Stimulated activated effector memory CD8-positive, alpha-beta T cell treated with anti-CD3 and anti-CD28 coated beads, Interleukin-12 subunit alpha, Interleukin-12 subunit beta, amount 100 ng/mL, for 72 hours (primary cell): ENCODE results near the gene FAM81B.
"Not testable (repeated sequence)": the region's sequence is repeated elsewhere in the genome, so short reads cannot be mapped to it uniquely, and the experiment has no call there.

Experiments used
- ATAC-seq: fragments of 150-1000 bp; cut with Tn5 transposase; 2 replicates; pipeline ENCODE4 v1.10.0; 2021
- DNase-seq, 2 donors: peaks; one replicate each; pipeline ENCODE4 v3.0.0; 2021 to 2022; ENCODE audit warnings: low spot score in 2 of 2
- H3K27ac Mint-ChIP-seq: one replicate; pipeline ENCODE4 v1.8.0; 2022; ENCODE audit warnings: mild to moderate bottlenecking, mixed read lengths
- H3K36me3 Mint-ChIP-seq: one replicate; pipeline ENCODE4 v1.8.0; 2022; ENCODE audit warnings: mild to moderate bottlenecking, mixed read lengths
- H3K4me1 Mint-ChIP-seq: one replicate; pipeline ENCODE4 v1.8.0; 2022; ENCODE audit warnings: mixed read lengths
- H3K4me3 Mint-ChIP-seq: one replicate; pipeline ENCODE4 v1.8.0; 2022; ENCODE audit warnings: mild to moderate bottlenecking, mixed read lengths
- H3K9me3 Mint-ChIP-seq: one replicate; pipeline ENCODE4 v1.8.0; 2022; ENCODE audit warnings: mixed read lengths

Gene FAM81B

GRCh38 chr5:95384485-95385213 is 6.5 kb upstream of the FAM81B start:
- H3K4me3 Mint-ChIP-seq = no peak overlapping the region
- ATAC-seq (no peak), DNase-seq (no peak)
- H3K36me3 Mint-ChIP-seq = no peaks in the 10 kb centered on the region
- H3K27ac Mint-ChIP-seq = no peak overlapping the region
- peaks cover 3% of the 10 kb centered on the region for H3K9me3 Mint-ChIP-seq
- H3K4me1 Mint-ChIP-seq = peaks cover 9% of the 10 kb centered on the region

GRCh38 chr5:95385334-95385733 is 5.8 kb upstream of the FAM81B start:
- Mint-ChIP-seq H3K27ac (no peak overlapping the region), H3K36me3 (no peaks in the 10 kb centered on the region), H3K4me3 (no peak overlapping the region), H3K4me1 (peaks cover 2% of the 10 kb centered on the region), H3K9me3 (peaks cover under 1% of the 10 kb centered on the region)
- no peak for ATAC-seq
- DNase-seq = no peak

- DNase-seq, H3K9me3 Mint-ChIP-seq, H3K27ac Mint-ChIP-seq, H3K4me3 Mint-ChIP-seq, H3K36me3 Mint-ChIP-seq, H3K4me1 Mint-ChIP-seq, ATAC-seq: not testable (repeated sequence)
Measured at GRCh38 chr5:95391965-95392364, 799 bp downstream of the FAM81B start.

- H3K9me3 Mint-ChIP-seq = no peaks in the 10 kb centered on the region
- H3K4me1 Mint-ChIP-seq = no peaks in the 10 kb centered on the region
- no peak for DNase-seq
- H3K27ac Mint-ChIP-seq = no peak overlapping the region
- H3K4me3 Mint-ChIP-seq = no peak overlapping the region
- ATAC-seq = no peak
- H3K36me3 Mint-ChIP-seq = no peaks in the 10 kb centered on the region
Measured at GRCh38 chr5:95392593-95393182, 1.5 kb downstream of the FAM81B start.

GRCh38 chr5:95393279-95393678 is 2.1 kb downstream of the FAM81B start:
- no peaks in the 10 kb centered on the region for H3K9me3 Mint-ChIP-seq
- H3K27ac Mint-ChIP-seq = no peak overlapping the region
- no peak for ATAC-seq
- H3K36me3 Mint-ChIP-seq = no peaks in the 10 kb centered on the region
- H3K4me1 Mint-ChIP-seq = no peaks in the 10 kb centered on the region
- no peak for DNase-seq
- H3K4me3 Mint-ChIP-seq = no peak overlapping the region

- no peak for DNase-seq
- no peak overlapping the region for H3K27ac Mint-ChIP-seq
- no peak for ATAC-seq
- no peaks in the 10 kb centered on the region for H3K4me1 Mint-ChIP-seq
- no peaks in the 10 kb centered on the region for H3K9me3 Mint-ChIP-seq
- no peaks in the 10 kb centered on the region for H3K36me3 Mint-ChIP-seq
- H3K4me3 Mint-ChIP-seq = no peak overlapping the region
Measured at GRCh38 chr5:95398989-95399388, 7.8 kb downstream of the FAM81B start.

GRCh38 chr5:95401626-95402025 is 10.5 kb downstream of the FAM81B start:
- Mint-ChIP-seq H3K4me1 (no peaks in the 10 kb centered on the region), H3K36me3 (no peaks in the 10 kb centered on the region), H3K27ac (no peak overlapping the region), H3K9me3 (no peaks in the 10 kb centered on the region), H3K4me3 (no peak overlapping the region)
- no peak for ATAC-seq
- DNase-seq = no peak

- no peak for ATAC-seq
- no peak overlapping the region for H3K4me3 Mint-ChIP-seq
- no peak overlapping the region for H3K27ac Mint-ChIP-seq
- no peaks in the 10 kb centered on the region for H3K9me3 Mint-ChIP-seq
- DNase-seq = no peak
- no peaks in the 10 kb centered on the region for H3K4me1 Mint-ChIP-seq
- no peaks in the 10 kb centered on the region for H3K36me3 Mint-ChIP-seq
Measured at GRCh38 chr5:95403996-95404395, 12.8 kb downstream of the FAM81B start.

GRCh38 chr5:95406426-95407090 is 15.4 kb downstream of the FAM81B start:
- no peak for DNase-seq
- no peak overlapping the region for H3K27ac Mint-ChIP-seq
- H3K36me3 Mint-ChIP-seq = no peaks in the 10 kb centered on the region

GRCh38 chr5:95410279-95410678 is 19.1 kb downstream of the FAM81B start:
- ATAC-seq = no peak
- Mint-ChIP-seq H3K36me3 (no peaks in the 10 kb centered on the region), H3K4me1 (no peaks in the 10 kb centered on the region)

More at GRCh38 chr5:95406426-95407090, 15.4 kb downstream of the FAM81B start:
- no peak for ATAC-seq
- no peaks in the 10 kb centered on the region for H3K4me1 Mint-ChIP-seq
- no peaks in the 10 kb centered on the region for H3K9me3 Mint-ChIP-seq
- H3K4me3 Mint-ChIP-seq = no peak overlapping the region

GRCh38 chr5:95411474-95411873 is 20.3 kb downstream of the FAM81B start:
- Mint-ChIP-seq H3K9me3 (no peaks in the 10 kb centered on the region), H3K36me3 (no peaks in the 10 kb centered on the region)
- ATAC-seq = no peak

More at GRCh38 chr5:95410279-95410678, 19.1 kb downstream of the FAM81B start:
- DNase-seq = no peak
- H3K4me3 Mint-ChIP-seq = no peak overlapping the region
- no peak overlapping the region for H3K27ac Mint-ChIP-seq
- H3K9me3 Mint-ChIP-seq = no peaks in the 10 kb centered on the region

GRCh38 chr5:95414451-95414850 is 23.3 kb downstream of the FAM81B start:
- Mint-ChIP-seq H3K9me3 (no peaks in the 10 kb centered on the region), H3K4me1 (no peaks in the 10 kb centered on the region), H3K27ac (no peak overlapping the region), H3K36me3 (no peaks in the 10 kb centered on the region), H3K4me3 (no peak overlapping the region)
- no peak for ATAC-seq
- no peak for DNase-seq

More at GRCh38 chr5:95411474-95411873, 20.3 kb downstream of the FAM81B start:
- Mint-ChIP-seq H3K4me3 (no peak overlapping the region), H3K4me1 (no peaks in the 10 kb centered on the region), H3K27ac (no peak overlapping the region)
- no peak for DNase-seq

GRCh38 chr5:95417971-95418370 is 26.8 kb downstream of the FAM81B start:
- Mint-ChIP-seq H3K27ac (no peak overlapping the region), H3K9me3 (no peaks in the 10 kb centered on the region), H3K4me3 (no peak overlapping the region), H3K4me1 (no peaks in the 10 kb centered on the region), H3K36me3 (no peaks in the 10 kb centered on the region)
- DNase-seq = no peak
- ATAC-seq = no peak

- H3K4me3 Mint-ChIP-seq = no peak overlapping the region
- no peak overlapping the region for H3K27ac Mint-ChIP-seq
- no peaks in the 10 kb centered on the region for H3K4me1 Mint-ChIP-seq
- no peaks in the 10 kb centered on the region for H3K9me3 Mint-ChIP-seq
- ATAC-seq (no peak), DNase-seq (no peak)
- no peaks in the 10 kb centered on the region for H3K36me3 Mint-ChIP-seq
Measured at GRCh38 chr5:95422838-95423237, 31.7 kb downstream of the FAM81B start.

GRCh38 chr5:95424016-95424415 is 32.9 kb downstream of the FAM81B start:
- ATAC-seq = no peak
- Mint-ChIP-seq H3K4me3 (no peak overlapping the region), H3K9me3 (no peaks in the 10 kb centered on the region), H3K36me3 (no peaks in the 10 kb centered on the region), H3K27ac (no peak overlapping the region), H3K4me1 (no peaks in the 10 kb centered on the region)
- DNase-seq = no peak

GRCh38 chr5:95424526-95424925 is 33.4 kb downstream of the FAM81B start:
- ATAC-seq = no peak
- DNase-seq = no peak
- Mint-ChIP-seq H3K4me3 (no peak overlapping the region), H3K9me3 (no peaks in the 10 kb centered on the region), H3K36me3 (no peaks in the 10 kb centered on the region), H3K27ac (no peak overlapping the region), H3K4me1 (no peaks in the 10 kb centered on the region)
